Measurements from ENCODE around the gene XPNPEP1. TPM values are rescaled to one million over a fixed set of nuclear protein-coding genes. Genes with fewer than 3 reads are reported as not detected.

XPNPEP1 gene
- total RNA-seq, 1 experiment from 2014 or later = 65.4 TPM

- no peaks in the 10 kb centered on the region for H3K27me3 ChIP-seq (replicated peaks; ENCODE audit: insufficient read depth, low read depth, low read length, poor library complexity)
- no peak overlapping the region for H3K27ac ChIP-seq (ENCODE audit: low read depth, low read length, poor library complexity, severe bottlenecking)
- DNase-seq (ENCODE audit: low spot score) = no peak
- TF ChIP-seq EZH2 (IDR thresholded peaks at IDR 0.05; ENCODE audit: borderline replicate concordance, low read depth, low read length, poor library complexity, severe bottlenecking) (no peak), CTCF (conservative IDR thresholded peaks at IDR 0.05; ENCODE audit: low read depth, low read length) (no peak)
- CTCF ChIA-PET = no interaction called here
- no peaks in the 10 kb centered on the region for H3K36me3 ChIP-seq (ENCODE audit: insufficient read depth, low read length, poor library complexity, severe bottlenecking)
- POLR2A ChIA-PET (ENCODE audit: low non-redundant PET) = no interaction called here
- H3K9me3 ChIP-seq (ENCODE audit: low read depth, low read length, poor library complexity, severe bottlenecking) = no peaks in the 10 kb centered on the region
- H3K4me1 ChIP-seq (ENCODE audit: insufficient read depth, low read length, poor library complexity, severe bottlenecking) = no peaks in the 10 kb centered on the region
- no peak overlapping the region for H3K4me3 ChIP-seq (ENCODE audit: low read depth, low read length, poor library complexity, severe bottlenecking)
- intact Hi-C loops (cut with micrococcal nuclease; ENCODE audit: unreplicated experiment) = no loop called here
- BruUV-seq (replicated peaks) = no TSS peak
Measured at GRCh38 chr10:109947111-109947920, 24.0 kb upstream of the XPNPEP1 start.

GRCh38 chr10:109946680-109947079 lies 23.4 kb upstream of the XPNPEP1 start:
- H3K36me3 ChIP-seq (ENCODE audit: insufficient read depth, low read length, poor library complexity, severe bottlenecking) = no peaks in the 10 kb centered on the region
- ChIA-PET POLR2A (ENCODE audit: low non-redundant PET) (no interaction called here), CTCF (no interaction called here)
- no peaks in the 10 kb centered on the region for H3K27me3 ChIP-seq (replicated peaks; ENCODE audit: insufficient read depth, low read depth, low read length, poor library complexity)
- intact Hi-C loops (cut with micrococcal nuclease; ENCODE audit: unreplicated experiment) = no loop called here
- H3K4me3 ChIP-seq (ENCODE audit: low read depth, low read length, poor library complexity, severe bottlenecking) = no peak overlapping the region
- H3K4me1 ChIP-seq (ENCODE audit: insufficient read depth, low read length, poor library complexity, severe bottlenecking) = no peaks in the 10 kb centered on the region
- no peak overlapping the region for H3K27ac ChIP-seq (ENCODE audit: low read depth, low read length, poor library complexity, severe bottlenecking)
- no TSS peak for BruUV-seq (replicated peaks)
- no peak for TF ChIP-seq EZH2 (IDR thresholded peaks at IDR 0.05; ENCODE audit: borderline replicate concordance, low read depth, low read length, poor library complexity, severe bottlenecking)
- H3K9me3 ChIP-seq (ENCODE audit: low read depth, low read length, poor library complexity, severe bottlenecking) = no peaks in the 10 kb centered on the region
- no peak for DNase-seq (ENCODE audit: low spot score)

GRCh38 chr10:109945473-109946177 lies 22.3 kb upstream of the XPNPEP1 start:
- Histone ChIP-seq H3K4me1 (ENCODE audit: insufficient read depth, low read length, poor library complexity, severe bottlenecking) (no peaks in the 10 kb centered on the region), H3K27me3 (replicated peaks; ENCODE audit: insufficient read depth, low read depth, low read length, poor library complexity) (no peaks in the 10 kb centered on the region), H3K36me3 (ENCODE audit: insufficient read depth, low read length, poor library complexity, severe bottlenecking) (no peaks in the 10 kb centered on the region), H3K4me3 (ENCODE audit: low read depth, low read length, poor library complexity, severe bottlenecking) (no peak overlapping the region), H3K9me3 (ENCODE audit: low read depth, low read length, poor library complexity, severe bottlenecking) (no peaks in the 10 kb centered on the region), H3K27ac (ENCODE audit: low read depth, low read length, poor library complexity, severe bottlenecking) (no peak overlapping the region)
- ChIA-PET CTCF (no interaction called here), POLR2A (ENCODE audit: low non-redundant PET) (no interaction called here)
- DNase-seq (ENCODE audit: low spot score) = no peak
- no TSS peak for BruUV-seq (replicated peaks)
- TF ChIP-seq CTCF (conservative IDR thresholded peaks at IDR 0.05; ENCODE audit: low read depth, low read length) = no peak
- intact Hi-C loops (cut with micrococcal nuclease; ENCODE audit: unreplicated experiment) = no loop called here
